HCT116 (cell line): Measurements from ENCODE around the gene BLTP3B. TPM values are rescaled to one million over a fixed set of nuclear protein-coding genes. Genes with fewer than 3 reads are reported as not detected.
A peak's percentile ranks its signal among the peaks of the same experiment; 100 is the strongest.

ENCODE experiments used
- ATAC-seq: fragments of 200-7000 bp; cut with Tn5 transposase; 2 replicates; pipeline ENCODE4 v1.9.1; 2020; ENCODE audit warnings: mild to moderate bottlenecking, moderate library complexity
- BruUV-seq: library from RNA; stranded (reverse); fragments of 400-500 nt; replicated peaks from 2 replicates; lab custom pipeline; 2021; lab: Mats Ljungman, UMichigan
- CTCF ChIA-PET: fragments of 300-600 bp; sonication (Branson Sonifier 250); formaldehyde crosslinking; loops from one replicate; lab custom pipeline; 2021; ENCODE audit warnings: antibody characterized with exemption; lab: Charles Lee
- POLR2A ChIA-PET: fragments of 300-600, 350-600 bp; sonication (Branson Sonifier 250); formaldehyde crosslinking; loops from one replicate; lab custom pipeline; 2021; ENCODE audit warnings: antibody characterized with exemption; lab: Charles Lee
- RAD21 ChIA-PET, 2 experiments: fragments of 300-600 bp; sonication (Branson Sonifier 250); formaldehyde crosslinking; loops; one replicate each; lab custom pipeline; 2023; ENCODE audit warnings: low total read pairs in 2 of 2; ENCODE audit not compliant: uncharacterized antibody in 2 of 2, unreplicated experiment in 2 of 2, low non-redundant PET in 1 of 2; lab: Charles Lee
- DNase-seq: peaks from one replicate; pipeline ENCODE4 v3.0.0-alpha.2; 2010; ENCODE audit warnings: low read depth, low spot score
- H2AFZ ChIP-seq: fragments of 200-600 bp; shearing (Covaris generic), sonication (generic); 2 replicates; pipeline ENCODE4 v1.6.1; 2017; ENCODE audit warnings: low read depth, mixed run types, mixed read lengths, antibody characterized with exemption, low read length; ENCODE audit not compliant: poor library complexity, severe bottlenecking
- H3K27ac ChIP-seq: 2 replicates; pipeline ENCODE4 v1.5.1; 2012; ENCODE audit warnings: low read depth, low read length
- H3K27me3 ChIP-seq: fragments of 200-600 bp; sonication (generic); 2 replicates; pipeline ENCODE4 v1.6.1; 2016; ENCODE audit warnings: mixed run types, low read length, mixed read lengths; ENCODE audit not compliant: insufficient read depth
- H3K36me3 ChIP-seq, 2 experiments: fragments of 200-500 bp in 1 of 2; fragments of 200-600 bp in 1 of 2; sonication (Bioruptor generic) in 1 of 2; sonication (generic) in 1 of 2; 2 replicates each; pipeline versions ENCODE4 v1.5.1 to v1.6.1; 2014 to 2016; ENCODE audit warnings: low read length in 2 of 2, inconsistent platforms in 1 of 2, mixed read lengths in 1 of 2, mixed run types in 1 of 2; ENCODE audit not compliant: insufficient read depth in 2 of 2, control insufficient read depth in 1 of 2
- H3K4me1 ChIP-seq, 2 experiments: fragments of 200-600 bp in 1 of 2; sonication (generic) in 1 of 2; 2 replicates each; pipeline versions ENCODE4 v1.5.1 to v1.6.1; 2012 to 2017; ENCODE audit warnings: low read length in 2 of 2, inconsistent platforms in 1 of 2, mild to moderate bottlenecking in 1 of 2, mixed read lengths in 1 of 2, mixed run types in 1 of 2, moderate library complexity in 1 of 2; ENCODE audit not compliant: insufficient read depth in 2 of 2, control insufficient read depth in 1 of 2
- H3K4me2 ChIP-seq: fragments of 200-600 bp; sonication (generic); 2 replicates; pipeline ENCODE4 v1.6.1; 2017; ENCODE audit warnings: mixed run types, low read length, mixed read lengths
- H3K4me3 ChIP-seq, 2 experiments: fragments of 200-600 bp in 1 of 2; sonication (generic) in 1 of 2; replicated peaks in 1 of 2; 2 replicates each; pipeline ENCODE4 v1.5.1; 2011 to 2016; ENCODE audit warnings: low read length in 2 of 2, control low read depth in 1 of 2, low read depth in 1 of 2, mild to moderate bottlenecking in 1 of 2, mixed read lengths in 1 of 2, mixed run types in 1 of 2
- H3K79me2 ChIP-seq: fragments of 200-600 bp; sonication (generic); 2 replicates; pipeline ENCODE4 v1.6.1; 2017; ENCODE audit warnings: mild to moderate bottlenecking, mixed run types, low read length, moderate library complexity, mixed read lengths; ENCODE audit not compliant: insufficient read depth
- H3K9ac ChIP-seq: fragments of 200-600 bp; sonication (generic); 2 replicates; pipeline ENCODE4 v1.6.1; 2016; ENCODE audit warnings: low read length, mixed read lengths
- H3K9me2 ChIP-seq: fragments of 200-600 bp; sonication (generic), shearing (Covaris generic); 2 replicates; pipeline ENCODE4 v1.6.1; 2017; ENCODE audit warnings: mixed run types, mild to moderate bottlenecking, moderate library complexity; ENCODE audit not compliant: insufficient read depth
- H3K9me3 ChIP-seq, 2 experiments: fragments of 200-500 bp in 1 of 2; fragments of 200-600 bp in 1 of 2; sonication (Bioruptor generic) in 1 of 2; sonication (generic) in 1 of 2; 2 replicates each; pipeline ENCODE4 v1.6.1; 2014 to 2017; ENCODE audit warnings: low read length in 2 of 2, mixed read lengths in 2 of 2, inconsistent platforms in 1 of 2, low read depth in 1 of 2, mild to moderate bottlenecking in 1 of 2, mixed run types in 1 of 2, moderate library complexity in 1 of 2; ENCODE audit not compliant: control insufficient read depth in 1 of 2, insufficient read depth in 1 of 2
- H4K20me1 ChIP-seq: fragments of 200-600 bp; sonication (generic), shearing (Covaris generic); 2 replicates; pipeline ENCODE4 v1.6.1; 2017; ENCODE audit warnings: mixed run types, mild to moderate bottlenecking, moderate library complexity; ENCODE audit not compliant: insufficient read depth
- ATF3 ChIP-seq: IDR thresholded peaks from 2 replicates; pipeline ENCODE4 v1.6.1; 2012
- CBX3 ChIP-seq: IDR thresholded peaks from 2 replicates; pipeline ENCODE4 v1.6.1; 2012; ENCODE audit warnings: low read depth
- CEBPB ChIP-seq: IDR thresholded peaks from 2 replicates; pipeline ENCODE4 v1.6.1; 2012; ENCODE audit warnings: low read depth
- EGR1 ChIP-seq: IDR thresholded peaks from 2 replicates; pipeline ENCODE4 v1.6.1; 2012; ENCODE audit warnings: low read depth
- ELF1 ChIP-seq: IDR thresholded peaks from 2 replicates; pipeline ENCODE4 v1.6.1; 2012; ENCODE audit warnings: low read depth, borderline replicate concordance
- EZH2 ChIP-seq: fragments of 200-600 bp; sonication (generic); IDR thresholded peaks from 2 replicates; pipeline ENCODE4 v1.6.1; 2017; ENCODE audit warnings: antibody characterized with exemption, mixed run types
- EZH2phosphoT487 ChIP-seq: fragments of 200-600 bp; IDR thresholded peaks from 2 replicates; pipeline ENCODE4 v1.6.1; 2018; ENCODE audit warnings: antibody characterized with exemption, borderline replicate concordance
- FOSL1 ChIP-seq: IDR thresholded peaks from 2 replicates; pipeline ENCODE4 v1.6.1; 2012; ENCODE audit warnings: low read depth
- JUND ChIP-seq: IDR thresholded peaks from 2 replicates; pipeline ENCODE4 v1.6.1; 2012
- MAX ChIP-seq: IDR thresholded peaks from 2 replicates; pipeline ENCODE4 v1.6.1; 2012
- POLR2A ChIP-seq: IDR thresholded peaks from 2 replicates; pipeline ENCODE4 v1.7.0; 2011; ENCODE audit warnings: borderline replicate concordance; ENCODE audit not compliant: insufficient read depth, insufficient read length; ENCODE audit errors: extremely low read depth
- POLR2AphosphoS5 ChIP-seq: IDR thresholded peaks from 2 replicates; pipeline ENCODE4 v1.6.1; 2011; ENCODE audit warnings: mild to moderate bottlenecking, low read depth, low read length, moderate library complexity
- RAD21 ChIP-seq: IDR thresholded peaks from 2 replicates; pipeline ENCODE4 v1.6.1; 2012; ENCODE audit warnings: low read depth, mild to moderate bottlenecking
- REST ChIP-seq: IDR thresholded peaks from 2 replicates; pipeline ENCODE4 v1.6.1; 2012; ENCODE audit warnings: low read depth
- SIN3A ChIP-seq: IDR thresholded peaks from 2 replicates; pipeline ENCODE4 v1.6.1; 2012; ENCODE audit warnings: low read depth
- SP1 ChIP-seq: IDR thresholded peaks from 2 replicates; pipeline ENCODE4 v1.6.1; 2012; ENCODE audit warnings: low read depth
- SRF ChIP-seq: IDR thresholded peaks from 2 replicates; pipeline ENCODE4 v1.6.1; 2012; ENCODE audit warnings: low read depth
- TCF7L2 ChIP-seq: IDR thresholded peaks from 2 replicates; pipeline ENCODE4 v1.7.0; 2011; ENCODE audit warnings: borderline replicate concordance, inconsistent platforms; ENCODE audit not compliant: insufficient read depth, insufficient read length; ENCODE audit errors: extremely low read depth
- ZFX ChIP-seq: fragments of 450-650 bp; IDR thresholded peaks from 2 replicates; pipeline ENCODE4 v1.6.1; 2017
- ZNF274 ChIP-seq: fragments of 200-500 bp; sonication (Bioruptor generic); IDR thresholded peaks from 2 replicates; pipeline ENCODE4 v1.6.1; 2014; ENCODE audit warnings: mild to moderate bottlenecking, low read depth, low read length, inconsistent platforms
- intact Hi-C: fragments of 100-400 bp; cut with micrococcal nuclease; formaldehyde crosslinking; loops from 2 replicates; pipeline ENCODE4 v1.10.0; 2022
- total RNA-seq: library from RNA; stranded (reverse); gene quantifications from one replicate; pipeline ENCODE4 v1.2.1, GENCODE V29; 2021; ENCODE audit not compliant: unreplicated experiment
- TF ChIP-seq, protein P1 (sequence below), 3 experiments: fragments of 200-600 bp in 1 of 3; sonication (generic) in 1 of 3; IDR thresholded peaks in 2 of 3; conservative IDR thresholded peaks in 1 of 3; 2 replicates each; pipeline ENCODE4 v1.5.1; 2012 to 2017; ENCODE audit warnings: low read depth in 2 of 3, low read length in 2 of 3, antibody characterized with exemption in 1 of 3, borderline replicate concordance in 1 of 3, control low read depth in 1 of 3, mild to moderate bottlenecking in 1 of 3, mixed read lengths in 1 of 3, mixed run types in 1 of 3, moderate library complexity in 1 of 3; ENCODE audit not compliant: insufficient read depth in 1 of 3
- TF ChIP-seq, protein P2 (sequence below): IDR thresholded peaks from 2 replicates; pipeline ENCODE4 v1.6.1; 2011; ENCODE audit warnings: mild to moderate bottlenecking, low read length, moderate library complexity; ENCODE audit not compliant: insufficient replicate concordance; ENCODE audit errors: extremely low read depth

Gene BLTP3B
- total RNA-seq, 1 experiment from 2014 or later, result 24.5 TPM

GRCh38 chr12:100141666-100141997, 1.0 kb downstream of the BLTP3B start:
- no TSS peak for BruUV-seq
- Histone ChIP-seq H3K9me2 (no peaks in the 10 kb centered on the region), H2AFZ (no peak overlapping the region), H3K79me2 (peaks cover 50% of the 10 kb centered on the region), H3K4me1 (peaks cover 4 to 24% of the 10 kb centered on the region in 2 experiments; a peak in 3 of 4 replicates), H3K36me3 (no peaks in the 10 kb centered on the region), H3K4me2 (peak overlapping the region; percentile 71), H3K9me3 (no peaks in the 10 kb centered on the region), H4K20me1 (0 out of 2 replicates have a peak, but pooled peaks cover 6% of the 10 kb centered on the region), H3K4me3 (peak overlapping the region; percentile 89 to 94), H3K27ac (peak overlapping the region; percentile 73), H3K27me3 (no peaks in the 10 kb centered on the region), H3K9ac (peak overlapping the region; percentile 96)
- RAD21 ChIA-PET, result no interaction called here
- CTCF ChIA-PET, result no interaction called here
- intact Hi-C loops, result loop anchor here (5.0 kb wide), 1 partner anchor 126 kb away; the partner anchor contains the start of genes DEPDC4 and SCYL2
- ATAC-seq (no peak), DNase-seq (peak; percentile 32)
- POLR2A ChIA-PET, result no interaction called here
- TF ChIP-seq CEBPB, result 0 out of 2 replicates have a peak, but pooled peaks have one; percentile 52
- no peak for TF ChIP-seq POLR2A
- peak; percentile 53 for TF ChIP-seq MAX
- no peak for TF ChIP-seq ATF3
- no peak for TF ChIP-seq EZH2phosphoT487
- TF ChIP-seq RAD21, result no peak
- no peak for TF ChIP-seq ZFX
- 0 out of 2 replicates have a peak, but pooled peaks have one; percentile 24 for TF ChIP-seq EGR1
- peak; percentile 66 for TF ChIP-seq FOSL1
- TF ChIP-seq EZH2, result no peak
- TF ChIP-seq, protein P1, sequence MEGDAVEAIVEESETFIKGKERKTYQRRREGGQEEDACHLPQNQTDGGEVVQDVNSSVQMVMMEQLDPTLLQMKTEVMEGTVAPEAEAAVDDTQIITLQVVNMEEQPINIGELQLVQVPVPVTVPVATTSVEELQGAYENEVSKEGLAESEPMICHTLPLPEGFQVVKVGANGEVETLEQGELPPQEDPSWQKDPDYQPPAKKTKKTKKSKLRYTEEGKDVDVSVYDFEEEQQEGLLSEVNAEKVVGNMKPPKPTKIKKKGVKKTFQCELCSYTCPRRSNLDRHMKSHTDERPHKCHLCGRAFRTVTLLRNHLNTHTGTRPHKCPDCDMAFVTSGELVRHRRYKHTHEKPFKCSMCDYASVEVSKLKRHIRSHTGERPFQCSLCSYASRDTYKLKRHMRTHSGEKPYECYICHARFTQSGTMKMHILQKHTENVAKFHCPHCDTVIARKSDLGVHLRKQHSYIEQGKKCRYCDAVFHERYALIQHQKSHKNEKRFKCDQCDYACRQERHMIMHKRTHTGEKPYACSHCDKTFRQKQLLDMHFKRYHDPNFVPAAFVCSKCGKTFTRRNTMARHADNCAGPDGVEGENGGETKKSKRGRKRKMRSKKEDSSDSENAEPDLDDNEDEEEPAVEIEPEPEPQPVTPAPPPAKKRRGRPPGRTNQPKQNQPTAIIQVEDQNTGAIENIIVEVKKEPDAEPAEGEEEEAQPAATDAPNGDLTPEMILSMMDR (IDR thresholded peaks at IDR 0.05 in 2 of 3, conservative IDR thresholded peaks at IDR 0.05 in 1 of 3; ENCODE audit: borderline replicate concordance in 1 of 3, insufficient read depth in 1 of 3, low read depth in 2 of 3, low read length in 2 of 3), result no peak
- TF ChIP-seq, protein P2, sequence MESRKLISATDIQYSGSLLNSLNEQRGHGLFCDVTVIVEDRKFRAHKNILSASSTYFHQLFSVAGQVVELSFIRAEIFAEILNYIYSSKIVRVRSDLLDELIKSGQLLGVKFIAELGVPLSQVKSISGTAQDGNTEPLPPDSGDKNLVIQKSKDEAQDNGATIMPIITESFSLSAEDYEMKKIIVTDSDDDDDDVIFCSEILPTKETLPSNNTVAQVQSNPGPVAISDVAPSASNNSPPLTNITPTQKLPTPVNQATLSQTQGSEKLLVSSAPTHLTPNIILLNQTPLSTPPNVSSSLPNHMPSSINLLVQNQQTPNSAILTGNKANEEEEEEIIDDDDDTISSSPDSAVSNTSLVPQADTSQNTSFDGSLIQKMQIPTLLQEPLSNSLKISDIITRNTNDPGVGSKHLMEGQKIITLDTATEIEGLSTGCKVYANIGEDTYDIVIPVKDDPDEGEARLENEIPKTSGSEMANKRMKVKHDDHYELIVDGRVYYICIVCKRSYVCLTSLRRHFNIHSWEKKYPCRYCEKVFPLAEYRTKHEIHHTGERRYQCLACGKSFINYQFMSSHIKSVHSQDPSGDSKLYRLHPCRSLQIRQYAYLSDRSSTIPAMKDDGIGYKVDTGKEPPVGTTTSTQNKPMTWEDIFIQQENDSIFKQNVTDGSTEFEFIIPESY, result no peak
- 0 out of 2 replicates have a peak, but pooled peaks have one; percentile 30 for TF ChIP-seq CBX3
- TF ChIP-seq JUND, result peak; percentile 65
- TF ChIP-seq ZNF274, result no peak
- peak; percentile 27; the same call in 1 of the 2 replicates for TF ChIP-seq SP1
- no peak for TF ChIP-seq TCF7L2
- no peak for TF ChIP-seq ELF1
- TF ChIP-seq POLR2AphosphoS5, result no peak
- no peak for TF ChIP-seq SRF
- no peak for TF ChIP-seq REST
- TF ChIP-seq SIN3A, result no peak
